HG03469 (cell line): ENCODE measurements around the gene TENM4.

ENCODE experiments used
- ATAC-seq: cut with Tn5 transposase; IDR thresholded peaks from one replicate; pipeline ENCODE4 v1.9.1; 2021; ENCODE audit warnings: mild to moderate bottlenecking, moderate library complexity, moderate number of reproducible peaks; ENCODE audit not compliant: unreplicated experiment

TENM4 gene

GRCh38 chr11:79440571-79441460 is at the start of gene TENM4:
TSS of gene TENM4 (minus strand) at chr11:79441030. CDS start at chr11:79069944, 371,086 bp downstream.
- no peak for ATAC-seq

- no peak for ATAC-seq
These were observed 47.5 kb upstream of the TENM4 start for GRCh38 chr11:79488286-79488685.

GRCh38 chr11:79487412-79487811 is 46.6 kb upstream of the TENM4 start:
- no peak for ATAC-seq

- ATAC-seq, result no peak
These were observed 45.6 kb upstream of the TENM4 start for GRCh38 chr11:79486242-79486984.

- ATAC-seq, result no peak
These were observed 44.9 kb upstream of the TENM4 start for GRCh38 chr11:79485694-79486093.

- no peak for ATAC-seq
These were observed 44.0 kb upstream of the TENM4 start for GRCh38 chr11:79484872-79485271.

- ATAC-seq, result peak; percentile 84
These were observed 42.0 kb upstream of the TENM4 start for GRCh38 chr11:79482800-79483199.

GRCh38 chr11:79481795-79482194 is 41.0 kb upstream of the TENM4 start:
- ATAC-seq, result peak; percentile 27

- ATAC-seq, result no peak
These were observed 40.0 kb upstream of the TENM4 start for GRCh38 chr11:79480864-79481263.

GRCh38 chr11:79472819-79473529 is 32.1 kb upstream of the TENM4 start:
- ATAC-seq, result no peak

- no peak for ATAC-seq
These were observed 30.4 kb upstream of the TENM4 start for GRCh38 chr11:79471071-79471844.

GRCh38 chr11:79470161-79470560 is 29.3 kb upstream of the TENM4 start:
- no peak for ATAC-seq

GRCh38 chr11:79467761-79468160 is 26.9 kb upstream of the TENM4 start:
- ATAC-seq, result no peak

- ATAC-seq, result no peak
These were observed 25.6 kb upstream of the TENM4 start for GRCh38 chr11:79466411-79466810.

- no peak for ATAC-seq
These were observed 24.3 kb upstream of the TENM4 start for GRCh38 chr11:79465160-79465559.

- ATAC-seq, result no peak
These were observed 21.1 kb upstream of the TENM4 start for GRCh38 chr11:79461666-79462645.

GRCh38 chr11:79461144-79461543 is 20.3 kb upstream of the TENM4 start:
- no peak for ATAC-seq

- no peak for ATAC-seq
These were observed 17.9 kb upstream of the TENM4 start for GRCh38 chr11:79458709-79459108.

- ATAC-seq, result no peak
These were observed 15.7 kb upstream of the TENM4 start for GRCh38 chr11:79456501-79456900.
